Measurements from ENCODE around the gene UBE2E1.

The UBE2E1 gene

DNA sequence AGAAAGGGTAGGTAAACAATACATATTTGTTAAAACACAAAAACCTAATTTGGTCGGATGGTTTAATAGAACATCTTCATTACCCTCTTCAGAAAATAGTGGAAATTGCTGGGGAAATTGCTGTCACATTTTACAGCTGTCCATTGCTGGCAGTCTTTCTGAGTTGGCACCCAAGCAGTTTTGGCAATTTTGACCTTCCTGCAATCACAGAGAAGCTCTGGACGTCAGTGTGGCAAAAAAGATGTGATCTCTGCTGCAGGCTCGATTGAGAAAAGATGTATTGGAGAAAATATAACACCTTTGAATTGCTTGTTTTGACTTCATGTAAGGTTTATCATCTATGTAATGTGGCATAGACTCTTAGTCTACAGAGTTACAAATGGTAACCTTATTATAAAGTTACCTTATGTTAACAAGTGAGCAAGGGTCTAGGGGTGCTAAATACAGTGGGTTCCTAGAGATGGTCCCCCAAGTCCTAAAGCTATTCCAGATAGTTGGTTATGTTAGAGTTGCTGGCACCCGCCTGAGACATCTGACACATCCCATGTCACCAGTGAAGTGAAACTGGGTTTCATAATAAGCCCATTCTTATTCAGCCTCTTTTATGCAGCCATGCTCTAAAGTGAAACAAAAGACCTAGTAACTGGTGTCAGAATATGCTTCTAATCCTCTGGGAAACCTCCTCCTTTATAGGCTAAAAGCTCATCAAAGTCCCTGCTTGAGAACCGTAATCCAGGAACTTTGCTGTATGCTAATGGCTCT lies 14.0 kb downstream of the UBE2E1 start:
- no peak for DNase-seq (ENCODE audit: low read depth in 1 of 2, low spot score in 1 of 2)

DNA sequence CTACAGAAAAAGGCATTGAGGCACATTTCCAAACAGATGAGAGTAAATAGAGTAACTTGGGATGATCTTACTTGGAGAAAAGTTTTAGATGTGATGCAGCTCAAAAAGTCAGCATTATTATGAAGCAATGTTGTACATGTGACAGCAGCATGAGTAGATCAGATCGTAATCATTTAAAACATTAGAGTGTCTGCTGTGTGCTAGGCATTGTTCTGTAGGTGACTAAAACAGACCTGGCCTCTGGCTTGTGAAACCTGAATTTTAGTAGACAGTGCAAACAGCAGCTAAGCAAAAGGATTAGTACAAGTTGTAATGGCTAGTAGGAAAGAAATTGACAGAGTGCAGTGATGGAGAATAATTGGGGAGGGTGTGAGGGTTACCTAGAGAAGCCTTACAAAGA lies 15.1 kb downstream of the UBE2E1 start:
- DNase-seq (ENCODE audit: low read depth in 1 of 2, low spot score in 1 of 2) = no peak

DNA sequence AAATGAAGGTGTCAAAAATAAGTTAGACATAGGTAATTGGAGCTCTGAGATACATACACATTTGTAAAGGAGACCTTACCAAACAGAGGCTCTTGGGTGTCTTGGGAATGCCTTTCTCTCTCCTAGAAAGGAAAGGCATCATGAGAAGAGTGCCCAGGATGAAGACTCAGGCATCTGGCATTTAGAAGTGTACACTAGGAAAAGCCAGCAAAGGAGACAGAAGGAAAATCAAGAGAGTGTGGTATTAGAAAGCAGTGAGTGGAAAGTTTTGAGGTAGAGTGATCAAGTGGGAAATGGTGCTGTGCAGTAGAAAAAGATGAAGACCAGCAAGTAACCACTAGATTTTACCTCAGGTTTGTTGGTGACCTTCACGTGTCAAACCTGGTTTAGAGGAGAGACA lies 16.1 kb downstream of the UBE2E1 start:
- no peak for DNase-seq (ENCODE audit: low read depth in 1 of 2, low spot score in 1 of 2)

DNA sequence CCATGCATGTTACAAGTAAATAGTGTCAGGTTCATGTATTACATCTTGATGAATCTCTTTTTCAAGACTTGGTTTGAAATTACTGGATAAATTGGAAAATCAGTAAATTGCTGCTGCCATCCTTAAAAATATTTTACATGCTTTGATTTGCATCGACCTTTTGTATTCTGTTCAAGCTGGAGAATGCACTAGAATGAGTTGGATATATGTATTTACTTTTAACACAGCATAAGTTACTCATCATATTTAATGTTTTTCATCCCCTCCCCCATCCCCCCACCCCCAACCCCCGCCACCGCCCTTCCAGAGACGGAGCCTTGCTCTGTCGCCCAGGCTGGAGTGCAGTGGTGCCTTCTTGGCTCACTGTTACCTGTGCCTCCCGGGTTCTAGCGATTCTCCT lies 16.8 kb downstream of the UBE2E1 start:
- DNase-seq (ENCODE audit: low read depth in 1 of 2, low spot score in 1 of 2) = no peak

DNA sequence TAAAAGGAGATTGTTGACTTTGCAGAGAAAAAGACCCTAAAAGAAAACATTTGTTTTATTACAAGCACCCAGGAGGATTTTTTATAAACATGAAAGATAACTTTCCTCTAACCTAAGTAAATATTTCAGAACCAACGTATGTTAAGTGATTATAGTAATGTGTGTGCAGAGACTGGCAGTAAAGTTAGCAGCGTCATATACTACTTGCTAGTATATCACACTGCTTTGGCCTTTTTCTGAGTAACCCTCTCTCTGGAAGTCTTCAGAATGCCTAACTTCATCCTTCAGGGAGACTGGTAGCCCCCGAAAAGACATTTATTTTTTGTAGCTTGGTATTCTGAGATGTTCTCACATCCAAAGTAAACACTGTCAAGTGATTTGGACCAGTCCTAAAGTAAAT lies 17.9 kb downstream of the UBE2E1 start:
- DNase-seq (ENCODE audit: low read depth in 1 of 2, low spot score in 1 of 2) = no peak

DNA sequence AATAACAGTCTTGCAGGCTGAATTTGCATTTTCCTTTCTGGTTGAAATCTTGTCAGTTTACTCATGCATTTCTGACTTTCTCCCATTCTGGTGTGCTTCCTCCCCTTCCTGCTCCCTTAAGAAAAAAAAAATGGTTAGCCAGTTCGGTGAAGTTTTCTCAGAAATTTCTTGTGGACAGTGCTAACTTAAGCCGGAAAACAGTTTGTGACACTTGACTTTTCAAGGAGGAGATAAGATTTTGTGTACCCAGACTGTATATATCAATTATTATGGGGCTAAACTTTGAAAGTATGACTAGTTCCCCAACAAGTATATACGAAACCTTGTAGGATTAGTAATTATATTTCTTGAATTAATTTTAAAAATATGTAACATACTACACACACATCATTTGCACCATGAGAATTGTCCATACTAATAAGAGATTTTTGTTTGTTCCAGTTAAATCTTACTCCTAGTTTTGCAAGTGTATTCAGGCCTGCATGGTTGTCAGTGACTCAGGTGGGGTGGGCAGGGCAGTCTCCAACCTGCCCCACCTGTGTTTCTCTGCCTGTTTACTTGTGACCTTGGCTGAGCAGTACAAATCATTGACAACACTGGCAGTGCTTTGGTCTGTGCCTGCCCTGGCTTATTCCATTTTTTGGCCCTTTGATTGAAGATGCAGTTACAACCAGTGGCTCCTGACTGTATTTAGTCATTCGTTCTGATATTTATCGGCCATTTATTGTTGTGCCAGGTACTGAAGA lies 19.1 kb downstream of the UBE2E1 start:
- no peak for DNase-seq (ENCODE audit: low read depth in 1 of 2, low spot score in 1 of 2)

DNA sequence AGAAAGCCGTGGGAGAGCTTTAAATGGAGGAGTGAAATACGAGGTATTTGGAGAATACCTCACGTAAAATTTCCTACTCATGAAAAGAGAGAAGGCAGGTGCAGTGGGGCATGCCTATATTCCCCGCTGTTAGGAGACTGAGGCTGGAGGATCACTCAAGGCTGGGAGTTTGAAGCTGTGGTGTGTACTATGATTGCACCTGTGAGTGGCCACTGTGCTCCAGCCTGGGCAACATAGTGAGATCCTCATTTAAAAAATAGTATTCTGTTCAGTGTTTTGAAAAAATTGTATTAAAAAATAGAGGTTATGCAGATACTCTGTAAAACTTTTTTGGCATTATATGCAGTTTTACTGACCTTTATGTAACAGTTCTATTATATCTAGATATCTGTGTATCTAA lies 20.0 kb downstream of the UBE2E1 start:
- no peak for DNase-seq (ENCODE audit: low read depth in 1 of 2, low spot score in 1 of 2)

DNA sequence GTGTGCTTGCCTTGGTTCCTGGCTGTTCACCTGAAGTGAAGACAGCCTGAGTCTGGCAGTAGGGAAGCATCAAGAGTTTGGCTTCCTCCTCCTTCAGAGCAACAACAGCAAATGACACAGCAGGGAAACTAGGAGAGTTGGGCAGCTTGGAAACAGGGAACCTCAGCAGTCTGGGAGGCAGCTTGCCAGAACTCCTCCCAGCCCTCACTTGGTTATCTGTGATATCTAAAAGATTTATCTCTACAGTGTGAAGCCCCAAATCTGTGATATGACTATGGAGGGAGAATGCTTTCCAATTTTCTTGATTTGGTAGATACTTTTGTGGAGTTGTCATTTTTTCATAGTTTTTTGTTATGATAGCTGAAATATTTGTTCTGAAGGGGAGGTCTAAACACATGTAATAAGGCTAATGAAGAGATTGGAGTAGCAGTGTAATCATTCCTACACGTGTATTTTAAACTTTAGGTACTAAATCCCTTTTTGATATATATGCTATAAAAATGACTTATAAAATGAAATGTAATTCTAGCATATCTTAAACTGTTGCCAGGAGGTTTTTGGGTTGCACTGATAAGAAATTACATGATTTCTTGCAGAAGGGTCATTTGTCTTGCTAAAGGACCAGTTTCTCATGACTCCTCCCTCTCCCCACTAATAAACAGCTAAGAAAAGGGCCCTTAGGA lies 20.8 kb downstream of the UBE2E1 start:
- DNase-seq (ENCODE audit: low read depth in 1 of 2, low spot score in 1 of 2) = no peak

DNA sequence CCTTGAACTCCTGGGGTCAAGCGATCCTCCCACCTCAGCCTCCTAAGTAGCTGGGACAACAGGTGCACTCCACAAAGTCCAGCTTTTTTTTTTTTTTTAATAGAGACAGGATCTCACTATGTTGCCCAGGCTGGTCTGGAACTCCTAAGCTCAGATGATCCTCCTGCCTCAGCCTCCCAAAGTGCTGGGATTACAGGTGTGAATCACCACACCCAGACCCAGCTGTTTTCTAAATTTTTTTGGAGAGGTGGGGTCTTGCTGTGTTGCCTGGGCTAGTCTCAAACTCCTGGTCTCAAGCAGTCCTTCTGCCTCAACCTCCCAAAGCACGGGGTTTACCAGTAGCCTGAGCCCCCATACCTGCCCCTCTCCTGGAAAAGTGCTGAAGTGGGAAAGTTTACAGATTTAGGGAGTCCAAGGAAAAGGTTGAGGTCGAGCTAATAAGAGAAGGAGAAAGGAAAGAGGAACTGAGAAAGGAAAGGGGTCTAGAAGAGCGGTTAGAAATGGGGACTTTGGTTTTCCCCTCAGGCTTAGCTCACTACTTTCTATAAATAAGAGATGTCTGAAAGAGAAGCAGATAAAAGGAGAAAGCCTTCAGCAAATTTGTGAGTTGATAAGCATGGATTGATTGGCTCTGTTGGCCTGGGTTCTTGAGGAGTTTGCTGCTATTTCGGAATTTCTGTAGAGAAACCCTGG lies 23.6 kb downstream of the UBE2E1 start:
- no peak for DNase-seq (ENCODE audit: low read depth in 1 of 2, low spot score in 1 of 2)

DNA sequence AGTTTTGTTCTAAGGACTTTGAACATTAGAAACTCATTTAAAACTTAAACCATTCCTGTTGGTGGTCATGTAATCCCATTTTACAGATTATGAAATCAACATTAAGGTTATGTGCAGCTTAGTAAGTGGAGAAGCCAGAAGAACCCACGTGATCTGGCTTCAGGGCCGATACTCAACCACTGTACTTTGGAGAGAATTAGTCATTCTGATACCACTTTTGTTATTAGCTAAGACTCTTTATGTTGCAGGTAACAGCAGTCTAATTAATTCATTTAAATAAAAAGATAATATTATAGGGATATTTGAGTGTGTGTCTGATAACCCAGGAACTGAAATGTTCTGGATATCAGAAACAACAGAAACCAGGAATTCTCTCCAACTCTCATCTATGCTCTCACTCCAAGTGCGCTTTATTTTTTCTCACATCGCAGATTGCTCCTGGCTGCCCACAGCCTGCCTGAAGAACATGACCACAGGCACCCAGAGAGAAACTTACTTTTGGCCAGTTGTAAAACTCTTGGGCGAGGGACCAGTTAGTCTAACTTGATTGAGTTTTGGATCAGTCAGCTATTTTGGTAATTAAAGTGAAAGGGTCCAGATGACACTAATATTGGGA lies 25.2 kb downstream of the UBE2E1 start:
- no peak for DNase-seq (ENCODE audit: low read depth in 1 of 2, low spot score in 1 of 2)

DNA sequence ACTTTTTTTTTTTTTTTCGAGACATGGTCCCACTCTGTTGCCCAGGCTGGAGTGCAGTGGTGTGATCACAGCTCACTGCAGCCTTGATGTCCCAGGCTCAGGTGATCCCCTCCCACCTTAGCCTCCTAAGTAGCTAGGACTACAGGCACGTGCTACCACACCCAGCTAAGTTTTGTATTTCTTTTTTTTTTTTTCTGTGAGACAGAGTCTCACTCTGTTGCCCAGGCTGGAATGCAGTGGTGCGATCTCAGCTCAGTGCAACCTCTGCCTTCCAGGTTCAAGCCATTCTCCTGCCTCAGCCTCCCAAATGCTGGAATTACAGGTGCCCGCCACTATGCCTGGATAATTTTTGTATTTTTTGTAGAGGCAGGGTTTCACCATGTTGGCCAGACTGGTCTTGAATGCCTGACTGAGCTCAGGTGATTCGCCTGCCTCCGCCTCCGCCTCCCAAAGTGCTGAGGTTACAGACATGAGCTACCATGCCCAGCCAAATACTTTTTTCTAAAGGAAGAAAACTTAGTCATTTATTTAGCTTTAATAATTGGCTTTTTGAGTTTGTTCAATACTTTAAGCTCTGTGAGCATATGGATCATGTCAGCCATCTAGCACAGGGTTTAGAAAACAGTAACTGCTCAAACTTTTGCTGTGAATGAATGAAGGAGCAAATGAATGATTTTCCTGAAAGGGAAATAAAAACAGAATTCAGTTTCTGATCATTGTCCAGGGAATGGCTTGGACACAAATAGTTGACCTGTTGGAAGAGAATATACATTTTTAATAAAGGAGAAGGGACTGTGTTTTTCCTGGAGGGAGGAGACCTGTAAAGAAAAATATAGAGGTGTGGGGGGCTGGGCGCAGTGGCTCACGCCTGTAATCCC lies 26.0 kb downstream of the UBE2E1 start:
- DNase-seq (ENCODE audit: low read depth in 1 of 2, low spot score in 1 of 2) = no peak

DNA sequence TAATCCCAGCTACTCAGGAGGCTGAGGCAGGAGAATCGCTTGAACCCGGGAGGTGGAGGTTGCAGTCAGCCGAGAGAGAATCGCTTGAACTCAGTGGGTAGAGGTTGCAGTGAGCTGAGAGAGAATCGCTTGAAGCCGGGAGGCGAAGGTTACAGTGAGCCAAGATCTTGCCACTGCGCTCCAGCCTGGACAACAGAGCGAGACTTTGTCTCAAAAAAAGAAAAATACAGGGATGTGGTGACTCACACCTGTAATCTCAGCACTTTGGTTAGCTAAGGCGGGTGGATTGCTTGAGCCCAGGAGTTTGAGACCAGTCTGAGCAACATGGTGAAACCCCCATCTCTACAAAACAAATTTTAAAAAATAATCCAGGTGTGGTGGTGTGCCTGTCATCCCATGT lies 26.8 kb downstream of the UBE2E1 start:
- no peak for DNase-seq (ENCODE audit: low read depth in 1 of 2, low spot score in 1 of 2)

DNA sequence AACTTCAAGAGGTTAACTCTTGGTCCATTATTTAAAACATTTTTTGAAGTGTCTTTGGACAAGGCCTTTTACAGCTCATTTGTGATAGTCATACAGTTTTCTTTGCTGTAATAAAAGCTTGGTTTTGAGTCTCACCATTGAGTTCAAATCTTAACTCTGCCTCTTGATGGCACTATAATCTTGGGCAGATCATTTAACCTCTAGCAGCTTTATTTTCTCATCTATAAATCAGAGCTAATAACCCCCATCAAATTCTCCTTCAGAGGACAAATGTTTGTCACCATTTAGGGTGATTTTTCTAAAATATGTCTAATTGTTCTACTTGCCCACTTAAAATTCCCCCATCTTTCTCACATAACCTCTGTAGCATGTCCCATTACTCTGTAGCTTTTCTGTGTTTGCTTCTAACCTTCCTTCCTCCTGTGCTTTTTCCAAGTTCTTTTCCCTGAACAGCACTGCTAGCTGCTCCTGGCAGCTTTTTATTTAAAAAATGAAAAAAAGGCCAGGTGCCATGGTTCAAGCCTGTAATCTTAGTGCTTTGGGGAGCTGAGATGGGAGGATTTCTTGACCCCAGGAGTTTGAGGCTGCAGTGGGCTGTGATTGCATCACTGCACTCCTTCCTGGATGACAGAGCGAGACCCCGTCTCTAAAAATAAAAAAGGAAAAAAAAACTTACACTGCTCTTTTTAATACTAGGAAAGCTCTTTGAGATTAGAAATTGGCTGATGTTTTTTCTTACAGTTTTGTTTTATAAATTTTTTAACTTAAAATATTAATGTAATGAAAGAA lies 28.5 kb downstream of the UBE2E1 start:
- no peak for DNase-seq (ENCODE audit: low read depth in 1 of 2, low spot score in 1 of 2)

DNA sequence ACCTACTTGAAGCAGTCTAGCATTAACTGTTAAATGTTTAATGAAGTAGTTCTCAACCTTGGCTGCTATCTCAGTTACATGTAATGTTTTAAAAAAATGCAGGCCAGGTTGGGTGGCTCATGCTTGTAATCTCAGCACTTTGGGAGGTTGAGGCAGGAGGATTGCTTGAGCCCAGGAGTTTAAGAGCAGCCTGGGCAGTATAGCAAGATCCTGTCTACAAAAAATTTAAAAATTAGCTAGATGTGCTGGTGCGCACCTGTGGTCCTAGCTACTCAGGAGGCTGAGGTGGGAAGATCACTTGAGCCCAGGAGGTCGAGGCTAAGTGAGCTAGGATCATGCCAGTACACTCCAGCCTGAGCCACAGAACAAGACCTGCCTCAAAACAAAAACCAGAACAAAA lies 29.3 kb downstream of the UBE2E1 start:
- DNase-seq (ENCODE audit: low read depth in 1 of 2, low spot score in 1 of 2) = no peak

DNA sequence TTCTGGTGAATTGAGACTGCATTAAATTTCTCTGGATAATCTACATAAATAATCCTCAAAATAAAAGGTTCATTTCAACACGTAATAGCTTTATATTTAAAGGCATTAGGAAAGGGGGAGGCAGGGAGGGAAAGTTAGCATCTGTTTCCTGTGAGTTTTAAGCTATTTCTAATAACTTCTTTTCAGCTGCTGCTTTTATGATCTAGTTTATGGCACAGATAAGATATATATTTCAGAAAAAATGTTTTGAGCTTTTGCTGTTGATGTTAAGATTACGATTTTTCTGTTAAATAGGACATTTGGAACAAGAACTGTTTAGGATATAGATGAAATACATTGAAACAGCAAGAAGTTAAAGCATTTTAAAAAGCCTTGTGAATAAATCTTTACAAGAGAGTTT lies 30.0 kb downstream of the UBE2E1 start:
- DNase-seq (ENCODE audit: low read depth in 1 of 2, low spot score in 1 of 2) = no peak

DNA sequence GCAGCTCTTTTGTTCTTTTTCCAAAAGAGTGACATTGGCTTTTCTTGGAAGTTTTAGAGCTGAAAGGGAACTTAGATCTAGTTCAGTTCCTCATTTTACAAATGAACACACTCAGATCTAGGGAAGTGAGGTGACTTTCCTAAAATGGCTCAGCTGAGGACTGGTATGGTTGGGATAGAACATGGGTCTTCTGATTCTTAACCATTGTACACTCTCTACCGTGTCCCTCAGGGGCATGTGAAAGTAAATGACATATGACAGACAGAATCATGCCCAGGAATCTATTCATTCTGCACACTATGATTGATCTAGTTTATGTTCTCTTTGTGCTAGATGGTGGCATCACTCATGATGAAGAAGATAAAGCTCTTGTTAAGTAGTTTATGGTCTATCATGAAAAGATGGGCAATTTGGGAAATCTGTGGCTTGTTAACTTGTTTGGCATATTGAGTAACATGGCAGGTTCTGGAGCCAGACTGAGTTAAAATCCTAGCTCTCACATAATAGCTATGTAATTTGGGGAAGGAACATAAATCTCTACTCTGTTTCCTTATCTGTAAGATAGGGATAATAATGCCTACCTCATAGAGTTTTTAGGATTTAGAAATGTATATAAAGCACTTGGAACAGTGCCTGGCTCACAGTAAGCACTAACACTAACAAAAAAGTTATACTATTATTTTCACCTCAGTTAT lies 30.9 kb downstream of the UBE2E1 start:
- no peak for DNase-seq (ENCODE audit: low read depth in 1 of 2, low spot score in 1 of 2)

DNA sequence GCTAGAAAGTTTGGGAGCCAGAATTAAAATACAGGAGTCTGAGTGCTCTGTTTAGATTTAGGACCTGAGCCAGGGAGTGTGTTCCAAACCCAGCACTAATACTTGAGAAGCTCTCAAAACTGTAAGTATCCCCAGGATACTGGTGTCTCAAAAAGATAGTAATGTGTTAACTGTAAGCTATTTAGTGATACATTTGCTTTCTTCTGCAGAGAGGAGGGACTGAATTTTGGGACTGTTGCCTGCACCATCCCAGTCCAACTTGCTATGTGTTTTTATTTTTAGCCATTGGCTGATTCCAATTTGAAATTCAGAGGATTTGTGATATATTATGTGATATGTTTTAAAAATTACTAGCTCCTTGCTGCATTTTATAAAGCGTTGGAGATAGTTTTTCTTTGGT lies 31.5 kb downstream of the UBE2E1 start:
- DNase-seq (ENCODE audit: low read depth in 1 of 2, low spot score in 1 of 2) = no peak

DNA sequence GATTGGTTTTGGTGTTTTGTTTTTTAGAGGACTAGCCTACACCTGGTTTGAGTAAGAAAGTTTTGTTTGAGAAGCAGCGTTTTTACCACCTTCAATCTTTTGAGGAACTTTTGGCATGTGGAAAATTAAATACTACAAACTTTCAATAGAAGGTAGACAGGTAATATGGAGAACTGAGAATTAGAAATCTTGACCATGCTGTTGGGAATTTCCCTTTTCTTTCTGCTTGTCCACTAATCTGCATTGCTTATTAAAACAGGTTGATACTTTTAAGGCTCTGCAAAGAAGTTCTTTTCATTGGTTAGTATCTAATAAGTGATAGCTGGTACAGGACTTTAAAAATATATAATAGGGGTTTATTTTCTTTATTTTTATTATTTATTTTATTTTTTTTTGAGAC lies 31.9 kb downstream of the UBE2E1 start:
- DNase-seq (ENCODE audit: low read depth in 1 of 2, low spot score in 1 of 2) = no peak

DNA sequence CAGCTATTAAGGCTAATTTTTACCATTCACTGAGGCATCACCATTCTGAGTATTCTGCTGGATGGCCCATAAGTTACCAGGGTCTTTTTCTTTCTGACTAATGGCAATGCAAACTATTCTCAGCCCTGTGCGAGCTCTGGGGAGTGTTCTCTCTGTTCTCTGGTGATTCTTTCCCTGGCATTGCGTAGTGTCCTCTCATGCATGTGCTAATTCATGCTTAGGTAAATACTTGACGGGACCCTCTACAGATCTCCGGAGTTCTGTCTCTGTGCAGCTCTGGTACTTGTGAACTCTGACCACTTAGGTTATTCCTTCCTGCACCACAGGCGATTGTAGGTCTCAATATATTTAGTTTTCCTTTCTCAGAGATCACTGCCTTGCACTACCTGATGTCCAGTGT lies 34.8 kb downstream of the UBE2E1 start:
- no peak for DNase-seq (ENCODE audit: low read depth in 1 of 2, low spot score in 1 of 2)
